OCI-LY1 (cell line): ENCODE data around the gene HDLBP.

Source experiments
- H2AFZ ChIP-seq: fragments of 200-600 bp; sonication (generic), shearing (Covaris generic); 2 replicates; pipeline ENCODE4 v1.6.0; 2014; ENCODE audit warnings: antibody characterized with exemption, mild to moderate bottlenecking, low read length
- H3F3A ChIP-seq: fragments of 200-600 bp; sonication (generic), shearing (Covaris generic); 2 replicates; pipeline ENCODE4 v1.6.0; 2014; ENCODE audit warnings: mild to moderate bottlenecking, antibody characterized with exemption, low read length, moderate library complexity; ENCODE audit not compliant: insufficient read depth
- H3K27ac ChIP-seq: fragments of 200-600 bp; sonication (generic); 2 replicates; pipeline ENCODE4 v1.5.1; 2014; ENCODE audit warnings: low read length, mixed run types, mild to moderate bottlenecking, low read depth; ENCODE audit not compliant: poor library complexity, severe bottlenecking
- H3K27me3 ChIP-seq: fragments of 200-600 bp; sonication (generic); 2 replicates; pipeline ENCODE4 v1.6.0; 2014; ENCODE audit warnings: antibody characterized with exemption, mild to moderate bottlenecking, low read length, moderate library complexity; ENCODE audit not compliant: insufficient read depth
- H3K36me3 ChIP-seq: fragments of 200-600 bp; sonication (generic); 2 replicates; pipeline ENCODE4 v1.6.1; 2014; ENCODE audit warnings: mild to moderate bottlenecking, antibody characterized with exemption, low read length, moderate library complexity, mixed read lengths; ENCODE audit not compliant: insufficient read depth
- H3K4me1 ChIP-seq: fragments of 200-600 bp; sonication (generic); 2 replicates; pipeline ENCODE4 v1.5.1; 2014; ENCODE audit warnings: mild to moderate bottlenecking, low read length, moderate library complexity; ENCODE audit not compliant: insufficient read depth, severe bottlenecking
- H3K4me2 ChIP-seq: fragments of 200-600 bp; sonication (generic), shearing (Covaris generic); 2 replicates; pipeline ENCODE4 v1.6.1; 2014; ENCODE audit warnings: low read length
- H3K4me3 ChIP-seq: fragments of 200-600 bp; sonication (generic); 2 replicates; pipeline ENCODE4 v1.5.1; 2014; ENCODE audit warnings: low read length, low read depth, mild to moderate bottlenecking, mixed read lengths; ENCODE audit not compliant: poor library complexity, severe bottlenecking
- H3K79me2 ChIP-seq: fragments of 200-600 bp; shearing (Covaris generic); 2 replicates; pipeline ENCODE4 v1.6.1; 2016; ENCODE audit warnings: mixed run types, low read length, mixed read lengths; ENCODE audit not compliant: insufficient read depth
- H3K9ac ChIP-seq: fragments of 200-600 bp; sonication (generic), shearing (Covaris generic); 2 replicates; pipeline ENCODE4 v1.6.1; 2014; ENCODE audit warnings: mild to moderate bottlenecking, low read length, mixed read lengths
- H3K9me2 ChIP-seq: fragments of 200-600 bp; sonication (generic), shearing (Covaris generic); 2 replicates; pipeline ENCODE4 v1.6.1; 2014; ENCODE audit warnings: low read depth, mild to moderate bottlenecking, low read length, mixed read lengths
- H3K9me3 ChIP-seq: fragments of 200-600 bp; shearing (Covaris generic); 2 replicates; pipeline ENCODE4 v1.6.1; 2014; ENCODE audit warnings: low read length, mixed read lengths
- H4K20me1 ChIP-seq: fragments of 200-600 bp; sonication (generic), shearing (Covaris generic); 2 replicates; pipeline ENCODE4 v1.6.0; 2016; ENCODE audit warnings: mild to moderate bottlenecking, low read length; ENCODE audit not compliant: insufficient read depth
- EZH2 ChIP-seq: fragments of 200-600 bp; sonication (generic), shearing (Covaris generic); IDR thresholded peaks from 2 replicates; pipeline ENCODE4 v1.8.0; 2017; ENCODE audit warnings: borderline replicate concordance, mixed run types, mild to moderate bottlenecking, antibody characterized with exemption, low read length, moderate library complexity, mixed read lengths
- TF ChIP-seq, protein P1 (sequence below): fragments of 200-600 bp; sonication (generic), shearing (Covaris generic); IDR thresholded peaks from 2 replicates; pipeline ENCODE4 v1.5.1; 2017; ENCODE audit warnings: mild to moderate bottlenecking, antibody characterized with exemption, low read length, moderate library complexity, mixed read lengths

The HDLBP gene

DNA sequence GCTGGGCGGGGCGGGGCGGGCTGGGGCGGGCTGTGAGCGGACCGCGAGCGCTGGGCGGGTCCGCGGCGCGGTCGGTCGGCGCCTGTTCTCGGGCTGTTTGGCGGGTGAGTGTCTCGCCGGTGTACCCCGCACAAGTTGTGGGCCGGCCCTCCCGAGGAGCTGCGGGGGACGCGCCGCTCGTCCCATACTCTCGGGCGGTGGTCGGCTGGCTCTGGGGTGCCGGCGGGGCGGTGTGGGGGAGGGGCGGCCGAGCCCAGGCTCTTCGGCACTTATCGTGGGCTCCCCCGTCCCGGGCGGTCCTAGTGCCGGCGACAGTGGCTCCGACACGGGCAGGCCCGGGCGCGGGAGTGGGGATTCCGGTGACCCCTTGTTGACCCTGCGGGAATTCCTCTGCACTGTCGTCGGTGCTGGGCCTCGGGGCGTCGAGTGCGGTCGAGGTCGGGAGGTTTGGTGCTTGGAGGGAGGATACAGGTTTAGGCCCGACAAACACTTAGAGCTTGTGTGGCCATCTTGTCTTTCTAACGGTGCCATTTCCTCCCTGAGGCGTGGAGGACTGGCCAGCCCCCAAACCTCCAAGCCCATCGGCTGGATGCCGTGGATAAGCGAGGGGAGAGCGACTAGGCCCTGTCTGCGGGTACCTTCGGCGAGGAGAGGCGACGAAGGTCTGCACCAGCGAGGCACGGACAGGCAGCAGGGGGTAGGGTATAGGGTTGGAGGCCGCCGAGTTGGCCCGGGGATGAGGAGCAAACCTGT lies 583 bp upstream of the HDLBP start, which contains the start of gene SEPTIN2:
Gene SEPTIN2 (plus strand): TSS at position 47 of the 753 bp plus-strand sequence. CDS start 8,308 bp downstream, outside the sequence.
- Histone ChIP-seq H4K20me1 (no peaks in the 10 kb centered on the region), H3K9me3 (no peaks in the 10 kb centered on the region), H3K9ac (peak within 1 kb of the TSS; percentile 97), H3F3A (no peaks in the 10 kb centered on the region), H3K4me2 (peak within 1 kb of the TSS; percentile 89), H3K36me3 (peaks cover 25% of the 10 kb centered on the region; the same call in 1 of the 2 replicates), H3K27me3 (no peaks in the 10 kb centered on the region), H3K9me2 (no peaks in the 10 kb centered on the region), H2AFZ (no peak within 1 kb of the TSS), H3K27ac (peak within 1 kb of the TSS; percentile 90), H3K79me2 (peaks cover 53% of the 10 kb centered on the region), H3K4me3 (peak within 1 kb of the TSS; percentile 86), H3K4me1 (peaks cover 64% of the 10 kb centered on the region)
- TF ChIP-seq, protein P1, sequence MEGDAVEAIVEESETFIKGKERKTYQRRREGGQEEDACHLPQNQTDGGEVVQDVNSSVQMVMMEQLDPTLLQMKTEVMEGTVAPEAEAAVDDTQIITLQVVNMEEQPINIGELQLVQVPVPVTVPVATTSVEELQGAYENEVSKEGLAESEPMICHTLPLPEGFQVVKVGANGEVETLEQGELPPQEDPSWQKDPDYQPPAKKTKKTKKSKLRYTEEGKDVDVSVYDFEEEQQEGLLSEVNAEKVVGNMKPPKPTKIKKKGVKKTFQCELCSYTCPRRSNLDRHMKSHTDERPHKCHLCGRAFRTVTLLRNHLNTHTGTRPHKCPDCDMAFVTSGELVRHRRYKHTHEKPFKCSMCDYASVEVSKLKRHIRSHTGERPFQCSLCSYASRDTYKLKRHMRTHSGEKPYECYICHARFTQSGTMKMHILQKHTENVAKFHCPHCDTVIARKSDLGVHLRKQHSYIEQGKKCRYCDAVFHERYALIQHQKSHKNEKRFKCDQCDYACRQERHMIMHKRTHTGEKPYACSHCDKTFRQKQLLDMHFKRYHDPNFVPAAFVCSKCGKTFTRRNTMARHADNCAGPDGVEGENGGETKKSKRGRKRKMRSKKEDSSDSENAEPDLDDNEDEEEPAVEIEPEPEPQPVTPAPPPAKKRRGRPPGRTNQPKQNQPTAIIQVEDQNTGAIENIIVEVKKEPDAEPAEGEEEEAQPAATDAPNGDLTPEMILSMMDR, result no peak
- TF ChIP-seq EZH2, result no peak

DNA sequence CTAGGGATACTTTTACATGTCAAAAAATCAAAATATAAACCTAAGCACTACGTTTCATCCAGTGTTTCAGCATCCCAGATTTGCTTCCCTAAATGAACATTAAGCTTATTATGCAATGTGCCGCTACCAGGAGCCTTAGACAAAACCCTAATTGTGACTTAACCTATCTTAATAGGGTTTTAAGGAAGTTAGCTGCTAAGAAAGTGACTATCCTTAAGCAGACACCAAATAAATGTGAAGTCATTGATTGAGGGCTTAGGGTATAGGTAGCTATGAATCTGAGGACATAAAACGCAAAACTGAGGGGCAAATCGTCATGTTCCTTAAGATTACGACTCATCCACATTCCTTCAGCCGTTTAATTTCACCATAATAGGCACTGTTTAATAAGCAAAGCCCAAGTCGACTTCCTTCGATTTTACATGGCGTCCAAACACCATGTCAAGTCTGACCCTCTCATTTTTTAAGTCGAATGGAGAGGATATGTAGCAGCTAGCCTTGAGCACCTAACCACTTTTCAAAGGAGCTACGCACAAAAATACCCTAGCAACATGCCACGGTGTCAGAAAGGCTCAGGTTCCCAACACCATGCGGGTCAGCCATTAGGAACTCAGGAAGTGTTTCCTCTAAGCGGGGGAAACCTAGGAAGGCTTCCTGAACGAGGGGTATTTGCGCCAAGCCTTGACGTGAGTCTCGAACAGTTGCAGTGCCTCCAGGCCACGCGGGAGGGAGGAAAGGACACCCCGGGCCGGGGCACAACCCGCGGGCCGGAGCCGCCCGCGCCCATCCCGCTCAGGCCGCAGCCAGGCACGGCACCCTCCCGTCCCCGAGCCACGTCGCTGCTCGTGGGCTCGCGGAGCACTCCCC lies 1.0 kb downstream of the HDLBP start:
- no peaks in the 10 kb centered on the region for H3K27me3 ChIP-seq
- H3K27ac ChIP-seq, result peak overlapping the region; percentile 6
- peaks cover 63% of the 10 kb centered on the region for H3K4me1 ChIP-seq
- H3K9me2 ChIP-seq, result no peaks in the 10 kb centered on the region
- no peak for TF ChIP-seq EZH2
- TF ChIP-seq, protein P1, result no peak
- H4K20me1 ChIP-seq, result no peaks in the 10 kb centered on the region
- H3K4me2 ChIP-seq, result peak overlapping the region; percentile 89
- peaks cover 12% of the 10 kb centered on the region; the same call in 1 of the 2 replicates for H3K36me3 ChIP-seq
- no peaks in the 10 kb centered on the region for H3F3A ChIP-seq
- H3K4me3 ChIP-seq, result peak overlapping the region; percentile 86
- H2AFZ ChIP-seq, result no peak overlapping the region
- peak overlapping the region; percentile 92 for H3K9ac ChIP-seq
- H3K9me3 ChIP-seq, result no peaks in the 10 kb centered on the region
- H3K79me2 ChIP-seq, result peaks cover 48% of the 10 kb centered on the region

DNA sequence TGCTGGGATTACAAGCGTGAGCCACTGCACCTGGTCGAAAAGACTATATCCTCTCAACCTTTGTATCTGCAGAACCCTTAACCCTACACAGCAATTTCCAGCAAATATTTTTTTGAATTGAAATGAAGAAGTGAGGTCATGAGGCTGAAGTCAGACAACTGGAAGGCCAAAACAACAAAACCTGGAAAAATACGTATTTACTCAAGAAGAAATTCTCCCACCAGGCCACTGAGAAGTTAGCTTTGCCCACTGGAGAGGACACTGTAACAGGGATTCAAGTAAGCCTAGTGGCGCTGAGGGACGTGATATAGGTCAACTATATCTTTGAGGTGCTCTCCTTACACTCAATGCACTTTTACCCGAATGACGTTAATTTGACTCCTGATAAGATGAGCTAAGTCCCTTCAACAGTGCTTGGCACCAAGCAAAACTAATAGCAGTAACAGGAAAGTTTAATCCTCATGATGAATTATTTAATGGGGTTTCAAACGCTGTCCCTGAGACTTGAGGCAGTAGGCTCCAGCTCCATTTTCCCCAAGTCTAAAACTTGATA lies 1.9 kb downstream of the HDLBP start:
- peak overlapping the region; percentile 86 for H3K4me3 ChIP-seq
- H3K9me3 ChIP-seq, result no peaks in the 10 kb centered on the region
- peak overlapping the region; percentile 89 for H3K4me2 ChIP-seq
- H3F3A ChIP-seq, result no peaks in the 10 kb centered on the region
- H3K27me3 ChIP-seq, result no peaks in the 10 kb centered on the region
- H3K79me2 ChIP-seq, result peaks cover 40% of the 10 kb centered on the region
- peaks cover 55% of the 10 kb centered on the region for H3K4me1 ChIP-seq
- H3K9me2 ChIP-seq, result no peaks in the 10 kb centered on the region
- no peak overlapping the region; the same call in 1 of the 2 replicates for H3K9ac ChIP-seq
- H4K20me1 ChIP-seq, result no peaks in the 10 kb centered on the region
- TF ChIP-seq, protein P1, result no peak
- no peak for TF ChIP-seq EZH2
- no peak overlapping the region for H2AFZ ChIP-seq
- no peak overlapping the region for H3K27ac ChIP-seq
- H3K36me3 ChIP-seq, result peaks cover 9% of the 10 kb centered on the region; the same call in 1 of the 2 replicates
